T-helper 2 cell treated with Interferon-gamma antibody and Interleukin-4, amounts not matched to agents 100 ng/mL and 5 ng/mL, for 36 hours (primary cell): Measurements from ENCODE around the gene GPR75. TPM values are rescaled to one million over a fixed set of nuclear protein-coding genes. Genes with fewer than 3 reads are reported as not detected.

Experiments
- intact Hi-C: fragments of 100-400 bp; cut with micrococcal nuclease; formaldehyde crosslinking; loops from one replicate; pipeline ENCODE4 v1.15.1; 2023
- total RNA-seq: library from RNA; stranded (reverse); gene quantifications from 2 replicates; pipeline ENCODE4 v1.2.3, GENCODE V29; 2022

Gene GPR75
- total RNA-seq, 1 donor from 2014 or later = 3.6 TPM

GRCh38 chr2:53811601-53812000 is 48.2 kb downstream of the GPR75 start:
- intact Hi-C loops = no loop called here

Other genes starting within 250 kb of the GPR75 start
- 16.5 and 17.2 TPM in 2 replicates for gene CHAC2, start 92.2 kb downstream of the GPR75 start, total RNA-seq
- 23.5 and 24.0 TPM in 2 replicates for gene ASB3, start 73.0 kb downstream of the GPR75 start, total RNA-seq
- gene ERLEC1, start 72.9 kb downstream of the GPR75 start, total RNA-seq = 28.1 and 30.1 TPM in 2 replicates
- 57.0 and 58.7 TPM in 2 replicates for gene PSME4, start 111.0 kb upstream of the GPR75 start, total RNA-seq